CD8-positive, alpha-beta memory T cell (primary cell): ENCODE data around the gene AKAP8L. TPM values are rescaled to one million over a fixed set of nuclear protein-coding genes. Genes with fewer than 3 reads are reported as not detected.
A peak's percentile ranks its signal among the peaks of the same experiment; 100 is the strongest.

ENCODE experiments used
- CTCF ChIA-PET: fragments of 350-600 bp; sonication (Branson Sonifier 250); formaldehyde crosslinking; loops from one replicate; lab custom pipeline; 2021; ENCODE audit warnings: antibody characterized with exemption; lab: Charles Lee
- POLR2A ChIA-PET: fragments of 350-600 bp; sonication (Branson Sonifier 250); formaldehyde crosslinking; loops from one replicate; lab custom pipeline; 2021; ENCODE audit warnings: antibody characterized with exemption; lab: Charles Lee
- DNase-seq, 5 donors: peaks; one replicate each; pipeline versions ENCODE4 v3.0.0 to v3.0.0-alpha.2; 2020 to 2022; ENCODE audit warnings: mixed read lengths in 1 of 5
- H3K27ac ChIP-seq: one replicate; pipeline ENCODE4 v1.7.0; 2013; ENCODE audit warnings: low read depth, mild to moderate bottlenecking, low read length, moderate library complexity
- H3K27me3 ChIP-seq: 2 replicates; pipeline ENCODE4 v1.7.0; 2013; ENCODE audit warnings: low read length, mild to moderate bottlenecking; ENCODE audit not compliant: insufficient read depth, poor library complexity, severe bottlenecking
- H3K36me3 ChIP-seq: 2 replicates; pipeline ENCODE4 v1.7.0; 2013; ENCODE audit warnings: mild to moderate bottlenecking, low read length, moderate library complexity; ENCODE audit not compliant: insufficient read depth
- H3K4me1 ChIP-seq: 2 replicates; pipeline ENCODE4 v1.7.0; 2013; ENCODE audit warnings: mild to moderate bottlenecking, low read length, moderate library complexity; ENCODE audit not compliant: insufficient read depth
- H3K4me3 ChIP-seq: 2 replicates; pipeline ENCODE4 v1.7.0; 2013; ENCODE audit warnings: mild to moderate bottlenecking, low read length
- H3K9me3 ChIP-seq: 2 replicates; pipeline ENCODE4 v1.7.0; 2013; ENCODE audit warnings: mild to moderate bottlenecking, low read length
- H3K27ac Mint-ChIP-seq, 8 donors: one replicate each; pipeline ENCODE4 v1.8.0; 2020 to 2021; ENCODE audit warnings: mixed read lengths in 8 of 8, mild to moderate bottlenecking in 6 of 8, inconsistent platforms in 3 of 8, moderate library complexity in 3 of 8
- H3K27me3 Mint-ChIP-seq, 2 donors: one replicate each; pipeline ENCODE4 v1.8.0; 2020 to 2021; ENCODE audit warnings: mixed read lengths in 2 of 2, mild to moderate bottlenecking in 1 of 2, moderate library complexity in 1 of 2
- H3K36me3 Mint-ChIP-seq, 3 donors: one replicate each; pipeline ENCODE4 v1.8.0; 2020 to 2021; ENCODE audit warnings: mixed read lengths in 3 of 3, inconsistent platforms in 1 of 3, mild to moderate bottlenecking in 1 of 3
- H3K4me1 Mint-ChIP-seq, 3 donors: one replicate each; pipeline ENCODE4 v1.8.0; 2020 to 2021; ENCODE audit warnings: mixed read lengths in 3 of 3, inconsistent platforms in 1 of 3, mild to moderate bottlenecking in 1 of 3
- H3K4me3 Mint-ChIP-seq, 7 donors: one replicate each; pipeline ENCODE4 v1.8.0; 2020 to 2021; ENCODE audit warnings: mixed read lengths in 7 of 7, mild to moderate bottlenecking in 6 of 7, moderate library complexity in 4 of 7, inconsistent platforms in 2 of 7
- H3K9me3 Mint-ChIP-seq, 5 donors: one replicate each; pipeline ENCODE4 v1.8.0; 2020 to 2022; ENCODE audit warnings: mixed read lengths in 5 of 5, mild to moderate bottlenecking in 3 of 5, moderate library complexity in 2 of 5, inconsistent platforms in 1 of 5
- polyA plus RNA-seq: library from polyadenylated mRNA; unstranded; fragments of 300-500 nt; fragmentation: Illumina TruSeq; gene quantifications from one replicate; pipeline ENCODE4 v1.2.3, GENCODE V29; 2021
- total RNA-seq, 2 experiments: library from RNA; stranded (reverse); gene quantifications; one replicate each; pipeline ENCODE4 v1.2.3, GENCODE V29; 2021

AKAP8L gene
- total and polyA plus RNA-seq, 3 experiments from 2014 or later, result 69.8 to 74.9 (median 74.5) TPM

- POLR2A ChIA-PET, result interaction anchor here (0.5 to 3.3 kb wide), 13 partner anchors 9 to 807 kb away, joined by 3 to 61 read pairs (median 6); partner anchors contain the start of genes AKAP8L and BRD4
- no peak for DNase-seq
- peak overlapping the region; percentile 51 for H3K4me3 ChIP-seq
These were observed 38.7 kb downstream of the AKAP8L start for GRCh38 chr19:15379999-15380647.

GRCh38 chr19:15379083-15379998 is 39.4 kb downstream of the AKAP8L start, which contains the start of gene AKAP8:
AKAP8 (minus strand) TSS chr19:15379787; CDS start chr19:15379731, 56 bp downstream.
- no peaks in the 10 kb centered on the region for H3K9me3 Mint-ChIP-seq
- ChIA-PET CTCF (interaction anchor here (1.0 to 3.5 kb wide), 10 partner anchors 11 to 176 kb away, joined by 3 to 34 read pairs (median 4); partner anchors contain the start of genes AKAP8L and BRD4), POLR2A (interaction anchor here (0.5 to 3.3 kb wide), 16 partner anchors 9 to 256 kb away, joined by 3 to 61 read pairs (median 5); partner anchors contain the start of genes AKAP8L and BRD4)
- Histone ChIP-seq H3K4me1 (peaks cover 28% of the 10 kb centered on the region), H3K27ac (peak within 1 kb of the TSS; percentile 97), H3K9me3 (no peaks in the 10 kb centered on the region), H3K36me3 (no peaks in the 10 kb centered on the region), H3K4me3 (peak within 1 kb of the TSS; percentile 100), H3K27me3 (no peaks in the 10 kb centered on the region)
- H3K4me1 Mint-ChIP-seq, result peaks cover 29 to 49% (median 40%) of the 10 kb centered on the region in 3 donors
- peak within 1 kb of the TSS; percentile 86 to 100 (median 100) for H3K27ac Mint-ChIP-seq
- DNase-seq, result peak; percentile 96 to 99 (median 98)
- peaks cover 0 to 1% of the 10 kb centered on the region in 2 donors for H3K27me3 Mint-ChIP-seq
- H3K36me3 Mint-ChIP-seq, result peaks cover 0 to 28% (median 0%) of the 10 kb centered on the region in 3 donors
- H3K4me3 Mint-ChIP-seq, result peak within 1 kb of the TSS; percentile 92 to 100 (median 100)

More at GRCh38 chr19:15379999-15380647, 38.7 kb downstream of the AKAP8L start:
- Mint-ChIP-seq H3K27ac (peak overlapping the region; percentile 81 to 100 (median 97)), H3K4me1 (peaks cover 28 to 41% (median 38%) of the 10 kb centered on the region in 3 donors), H3K36me3 (peaks cover 0 to 22% (median 0%) of the 10 kb centered on the region in 3 donors), H3K9me3 (no peaks in the 10 kb centered on the region), H3K27me3 (peaks cover 0 to 1% of the 10 kb centered on the region in 2 donors), H3K4me3 (peak overlapping the region; percentile 92 to 100 (median 100))
- peak overlapping the region; percentile 51 for H3K27ac ChIP-seq
- H3K9me3 ChIP-seq, result no peaks in the 10 kb centered on the region
- no peaks in the 10 kb centered on the region for H3K36me3 ChIP-seq
- peaks cover 28% of the 10 kb centered on the region for H3K4me1 ChIP-seq
- CTCF ChIA-PET, result interaction anchor here (1.1 to 3.5 kb wide), 6 partner anchors 12 to 175 kb away, joined by 3 to 34 read pairs (median 3); partner anchors contain the start of gene AKAP8L
- no peaks in the 10 kb centered on the region for H3K27me3 ChIP-seq

GRCh38 chr19:15378534-15379082 is 40.2 kb downstream of the AKAP8L start:
- H3K9me3 ChIP-seq, result no peaks in the 10 kb centered on the region
- peak; percentile 23 to 61 (median 36) for DNase-seq
- H3K4me3 ChIP-seq, result peak overlapping the region; percentile 100
- CTCF ChIA-PET, result interaction anchor here (1.0 to 3.5 kb wide), 6 partner anchors 19 to 177 kb away, joined by 3 to 34 read pairs (median 5); partner anchors contain the start of genes AKAP8L and BRD4
- H3K4me1 ChIP-seq, result peaks cover 28% of the 10 kb centered on the region
- H3K27ac Mint-ChIP-seq, result peak overlapping the region; percentile 86 to 100 (median 96)
- no peaks in the 10 kb centered on the region for H3K9me3 Mint-ChIP-seq
- H3K36me3 Mint-ChIP-seq, result peaks cover 0 to 34% (median 0%) of the 10 kb centered on the region in 3 donors
- peak overlapping the region; percentile 92 to 100 (median 99) for H3K4me3 Mint-ChIP-seq
- H3K27me3 ChIP-seq, result no peaks in the 10 kb centered on the region
- peak overlapping the region; percentile 97 for H3K27ac ChIP-seq
- POLR2A ChIA-PET, result interaction anchor here (0.5 to 3.3 kb wide), 10 partner anchors 14 to 253 kb away, joined by 3 to 61 read pairs (median 5); partner anchors contain the start of genes AKAP8L and BRD4
- no peaks in the 10 kb centered on the region for H3K36me3 ChIP-seq
- H3K27me3 Mint-ChIP-seq, result peaks cover 0 to 1% of the 10 kb centered on the region in 2 donors
- peaks cover 29 to 52% (median 40%) of the 10 kb centered on the region in 3 donors for H3K4me1 Mint-ChIP-seq

- H3K27ac Mint-ChIP-seq, result no peak overlapping the region
- CTCF ChIA-PET, result interaction anchor here (0.9 to 1.6 kb wide), 2 partner anchors 44 kb away, joined by 3 to 6 read pairs; partner anchors contain the start of gene AKAP8L
These were observed 43.9 kb downstream of the AKAP8L start for GRCh38 chr19:15374796-15375440.

GRCh38 chr19:15374105-15374651 is 44.6 kb downstream of the AKAP8L start:
- peak overlapping the region in 1 of 8 donors; percentile 21 for H3K27ac Mint-ChIP-seq
- H3K36me3 Mint-ChIP-seq, result peaks cover 0 to 72% (median 2%) of the 10 kb centered on the region in 3 donors
- Histone ChIP-seq H3K27me3 (no peaks in the 10 kb centered on the region), H3K9me3 (no peaks in the 10 kb centered on the region), H3K4me3 (no peak overlapping the region), H3K27ac (no peak overlapping the region), H3K36me3 (peaks cover 32% of the 10 kb centered on the region), H3K4me1 (peaks cover 22% of the 10 kb centered on the region)
- no peak for DNase-seq
- no peaks in the 10 kb centered on the region for H3K9me3 Mint-ChIP-seq
- peaks cover 19 to 43% (median 26%) of the 10 kb centered on the region in 3 donors for H3K4me1 Mint-ChIP-seq
- POLR2A ChIA-PET, result no interaction called here
- H3K27me3 Mint-ChIP-seq, result no peaks in the 10 kb centered on the region
- H3K4me3 Mint-ChIP-seq, result peak overlapping the region in 1 of 7 donors; percentile 34
- CTCF ChIA-PET, result interaction anchor here (0.9 kb wide), 1 partner anchor 45 kb away, joined by 3 read pairs; the partner anchor contains the start of gene AKAP8L

More at GRCh38 chr19:15374796-15375440, 43.9 kb downstream of the AKAP8L start:
- POLR2A ChIA-PET, result no interaction called here
- peak overlapping the region in 3 of 7 donors; percentile 9 to 39 (median 34) for H3K4me3 Mint-ChIP-seq
- Histone ChIP-seq H3K9me3 (no peaks in the 10 kb centered on the region), H3K4me1 (peaks cover 22% of the 10 kb centered on the region), H3K36me3 (peaks cover 25% of the 10 kb centered on the region), H3K27ac (no peak overlapping the region), H3K4me3 (no peak overlapping the region), H3K27me3 (no peaks in the 10 kb centered on the region)
- H3K4me1 Mint-ChIP-seq, result peaks cover 21 to 43% (median 26%) of the 10 kb centered on the region in 3 donors
- no peaks in the 10 kb centered on the region for H3K9me3 Mint-ChIP-seq
- DNase-seq, result no peak
- H3K27me3 Mint-ChIP-seq, result peaks cover 0 to 1% of the 10 kb centered on the region in 2 donors
- peaks cover 0 to 68% (median 2%) of the 10 kb centered on the region in 3 donors for H3K36me3 Mint-ChIP-seq

- H3K4me3 ChIP-seq, result no peak overlapping the region
- H3K4me1 Mint-ChIP-seq, result peaks cover 19 to 43% (median 26%) of the 10 kb centered on the region in 3 donors
- no peaks in the 10 kb centered on the region for H3K27me3 Mint-ChIP-seq
- peak overlapping the region in 1 of 8 donors; percentile 21 for H3K27ac Mint-ChIP-seq
- H3K9me3 ChIP-seq, result no peaks in the 10 kb centered on the region
- H3K4me1 ChIP-seq, result peaks cover 22% of the 10 kb centered on the region
- H3K27me3 ChIP-seq, result no peaks in the 10 kb centered on the region
- H3K9me3 Mint-ChIP-seq, result no peaks in the 10 kb centered on the region
- no peak overlapping the region for H3K4me3 Mint-ChIP-seq
- ChIA-PET CTCF (interaction anchor here (0.9 kb wide), 1 partner anchor 46 kb away, joined by 3 read pairs; the partner anchor contains the start of gene AKAP8L), POLR2A (no interaction called here)
- DNase-seq, result no peak
- peaks cover 37% of the 10 kb centered on the region for H3K36me3 ChIP-seq
- peaks cover 0 to 74% (median 2%) of the 10 kb centered on the region in 3 donors for H3K36me3 Mint-ChIP-seq
- H3K27ac ChIP-seq, result no peak overlapping the region
These were observed 45.1 kb downstream of the AKAP8L start for GRCh38 chr19:15373644-15374043.
